MV-4-11 (cell line): ENCODE results near the gene EPHA3.
A peak's percentile ranks its signal among the peaks of the same experiment; 100 is the strongest.

Experiments
- DNase-seq: peaks from one replicate; lab custom pipeline; 2025; lab: John Stamatoyannopoulos, UW

The EPHA3 gene

GRCh38 chr3:89363171-89363570 is 255.8 kb downstream of the EPHA3 start:
- no peak for DNase-seq

DNA sequence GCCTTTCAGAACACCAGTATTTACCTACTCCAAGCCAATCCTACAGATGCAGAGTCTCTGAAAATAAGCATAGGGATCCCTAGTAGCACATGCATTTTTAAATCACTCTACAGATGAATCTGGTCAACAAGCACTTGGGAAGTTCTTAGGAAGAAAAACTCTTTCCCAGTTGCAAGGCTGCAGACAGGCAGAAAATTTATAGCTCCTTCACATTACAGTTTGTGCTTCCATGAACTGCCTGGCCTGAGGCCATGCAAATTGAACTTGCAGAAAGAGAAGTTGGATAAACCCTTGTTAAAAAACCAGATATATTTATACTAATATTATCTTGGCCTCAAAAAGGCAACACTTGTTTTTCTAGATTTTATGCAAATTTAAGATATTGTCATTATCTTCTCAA is 256.9 kb downstream of the EPHA3 start:
- no peak for DNase-seq

GRCh38 chr3:89367166-89367565 is 259.7 kb downstream of the EPHA3 start:
- no peak for DNase-seq

- DNase-seq, result no peak
Observed at GRCh38 chr3:89368846-89369245, 261.4 kb downstream of the EPHA3 start.

GRCh38 chr3:89372456-89372855 is 265.0 kb downstream of the EPHA3 start:
- DNase-seq, result no peak

- DNase-seq, result no peak
Observed at GRCh38 chr3:89373434-89373833, 266.0 kb downstream of the EPHA3 start.

- no peak for DNase-seq
Observed at GRCh38 chr3:89375451-89375850, 268.0 kb downstream of the EPHA3 start.

DNA sequence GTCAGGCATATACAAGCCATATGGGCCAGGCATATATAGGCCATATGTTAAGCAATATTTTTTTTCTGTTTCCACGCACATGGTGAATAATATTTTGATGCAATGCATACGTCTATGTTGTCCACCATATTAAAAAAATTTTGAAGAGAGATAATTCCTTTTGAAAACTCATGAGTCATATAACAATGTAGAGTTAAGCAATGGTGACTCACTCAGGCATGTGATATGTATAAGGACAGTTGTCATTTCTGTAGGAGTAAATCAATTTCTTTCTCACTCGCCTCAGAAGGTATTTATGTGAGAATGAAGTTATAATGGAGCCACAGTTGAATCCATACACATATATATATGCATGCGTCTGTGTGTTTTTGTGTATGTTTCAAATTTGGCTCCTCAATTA is 272.6 kb downstream of the EPHA3 start:
- peak; percentile 37 for DNase-seq

- DNase-seq, result no peak
Observed at GRCh38 chr3:89392991-89393390, 285.6 kb downstream of the EPHA3 start.

DNA sequence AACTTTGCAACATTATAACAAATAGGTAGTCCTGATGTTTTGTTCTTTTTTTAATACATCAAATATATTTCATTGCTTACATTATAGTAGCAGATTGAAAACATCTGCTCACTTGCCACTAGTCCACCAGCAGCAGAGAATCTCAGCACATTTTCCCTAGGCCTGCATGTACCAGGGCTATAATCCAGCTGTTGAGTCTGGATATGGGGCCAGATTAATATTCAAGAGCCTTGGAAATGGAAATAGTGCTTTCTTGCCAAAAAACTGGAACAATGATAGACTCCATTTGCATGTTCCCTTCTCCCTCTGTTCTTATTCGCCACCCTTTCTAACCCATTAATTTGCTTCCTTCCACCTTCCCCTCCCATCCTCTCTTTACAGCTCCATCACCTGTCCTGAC is 288.0 kb downstream of the EPHA3 start:
- no peak for DNase-seq

- DNase-seq, result no peak
Observed at GRCh38 chr3:89395996-89396395, 288.6 kb downstream of the EPHA3 start.

DNA sequence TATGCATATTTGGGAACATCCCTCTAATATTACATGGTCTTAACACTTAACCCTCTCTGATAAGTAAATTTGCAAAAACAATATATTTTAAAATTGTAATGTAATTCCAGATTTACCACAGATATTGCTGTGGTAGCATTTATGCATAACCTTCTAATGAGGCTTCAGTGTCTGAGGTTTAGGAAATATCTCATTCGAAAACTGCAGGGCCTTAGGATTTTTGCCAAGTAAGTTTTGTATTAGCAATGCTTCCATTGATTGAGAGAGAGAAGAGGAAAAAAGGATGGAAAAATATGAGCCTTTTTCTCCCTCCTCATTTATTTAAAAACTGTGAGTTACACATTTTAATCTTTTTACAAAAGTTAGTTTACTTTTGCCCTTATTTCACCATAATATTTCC is 294.6 kb downstream of the EPHA3 start:
- no peak for DNase-seq

- no peak for DNase-seq
Observed at GRCh38 chr3:89405176-89405575, 297.8 kb downstream of the EPHA3 start.

- DNase-seq, result no peak
Observed at GRCh38 chr3:89405593-89405992, 298.2 kb downstream of the EPHA3 start.

DNA sequence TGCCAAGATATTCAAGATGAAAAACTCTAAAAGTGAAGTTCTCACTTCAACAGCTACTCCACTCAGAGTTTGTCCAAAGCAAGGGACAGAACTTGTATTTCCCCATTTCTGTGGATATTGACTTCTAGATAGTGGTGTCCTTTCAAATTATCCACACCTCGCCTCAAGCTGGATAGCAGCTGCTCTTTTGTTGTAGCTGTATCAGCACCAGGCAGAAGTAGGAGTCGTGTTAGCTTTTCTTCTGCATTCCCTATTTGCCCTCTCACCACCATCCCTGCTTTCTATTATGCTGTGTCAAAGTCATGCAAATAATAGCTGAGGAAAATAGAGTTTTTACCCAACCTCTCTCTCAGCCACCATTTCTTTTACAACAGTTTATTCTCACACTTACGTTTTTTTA is 303.8 kb downstream of the EPHA3 start:
- no peak for DNase-seq

DNA sequence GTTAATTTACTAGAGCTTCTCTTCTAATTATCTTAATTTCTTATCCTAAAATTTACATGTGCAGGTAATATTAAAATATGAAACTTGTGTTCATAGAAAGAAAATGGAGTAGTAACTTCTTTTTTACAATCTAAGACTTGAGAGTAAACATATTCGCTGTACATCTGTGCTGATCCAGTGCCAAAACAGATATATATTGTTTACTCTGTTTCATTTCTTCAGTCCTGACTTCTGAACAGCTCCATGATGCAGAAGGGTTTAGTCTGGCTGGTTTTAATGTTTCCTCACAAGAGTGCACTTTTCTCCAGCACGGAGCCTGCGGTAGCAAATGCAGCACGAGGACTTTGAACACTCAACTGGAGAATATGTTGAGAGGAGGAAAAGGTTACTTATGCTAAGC is 306.8 kb downstream of the EPHA3 start:
- DNase-seq, result no peak

DNA sequence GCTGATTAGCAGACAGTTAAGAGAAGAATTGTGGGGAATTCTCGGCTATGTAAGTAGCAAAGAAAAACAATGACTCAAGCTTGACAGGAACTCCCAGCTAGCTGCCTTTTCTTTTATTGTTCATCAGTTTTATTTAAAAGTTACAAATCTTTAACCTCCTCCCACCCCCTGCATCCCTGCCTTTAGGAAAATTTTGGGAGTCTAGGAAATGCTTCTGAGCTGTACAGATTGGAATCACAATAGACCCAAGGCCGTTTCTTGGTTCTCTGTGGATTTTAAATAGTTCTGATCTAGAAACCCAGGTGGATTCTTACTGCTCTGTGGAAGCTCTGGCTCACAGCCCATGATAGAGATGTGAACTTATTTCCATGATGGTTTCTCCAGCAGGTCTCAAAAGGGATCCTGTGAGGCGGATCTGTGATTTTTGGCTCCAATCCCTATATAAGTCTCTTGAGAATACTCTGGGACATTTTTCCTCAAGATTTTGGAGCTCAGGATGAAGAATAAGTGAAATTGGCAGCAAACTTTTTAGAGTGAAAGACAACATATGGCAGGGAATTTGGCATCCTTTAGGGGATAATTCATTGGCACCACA is 312.3 kb downstream of the EPHA3 start:
- no peak for DNase-seq

DNA sequence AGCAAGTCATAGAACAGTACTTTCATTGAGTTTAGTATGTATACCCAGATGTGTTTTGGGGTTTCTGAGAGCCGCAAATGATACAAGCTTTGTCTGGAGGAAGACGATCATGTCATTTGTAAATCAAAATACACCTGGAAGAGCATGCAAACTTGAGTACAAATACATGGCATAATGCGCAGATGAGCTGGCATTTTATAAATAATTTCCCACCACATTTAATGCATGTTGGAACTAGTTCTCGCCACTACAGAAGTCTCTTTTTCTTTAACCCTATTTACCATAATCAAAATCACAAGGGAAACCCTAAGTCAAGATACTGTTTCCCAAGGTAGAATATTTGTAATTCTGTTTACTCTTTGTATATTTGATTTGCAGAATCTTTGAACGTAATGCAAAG is 318.6 kb downstream of the EPHA3 start:
- DNase-seq, result no peak

GRCh38 chr3:89434621-89435380 is 327.4 kb downstream of the EPHA3 start:
- no peak for DNase-seq

DNA sequence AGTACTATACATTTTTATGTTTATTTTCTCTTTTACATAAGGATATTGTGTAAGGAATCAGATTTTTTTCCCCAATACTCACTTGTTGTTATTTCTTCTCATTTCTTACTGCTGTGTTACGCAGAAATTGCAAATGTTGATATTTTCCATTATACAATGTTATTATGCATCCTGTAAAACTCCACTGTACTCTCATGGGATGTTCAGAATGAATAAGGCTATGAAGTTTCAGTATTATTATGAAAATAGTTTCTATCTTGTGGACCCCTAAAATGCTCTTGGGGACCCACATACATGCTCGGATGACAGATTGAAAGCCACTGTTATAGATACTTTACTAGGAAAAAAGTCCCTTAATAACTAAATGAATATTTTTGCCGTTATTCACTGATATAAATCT is 329.4 kb downstream of the EPHA3 start:
- DNase-seq, result no peak

DNA sequence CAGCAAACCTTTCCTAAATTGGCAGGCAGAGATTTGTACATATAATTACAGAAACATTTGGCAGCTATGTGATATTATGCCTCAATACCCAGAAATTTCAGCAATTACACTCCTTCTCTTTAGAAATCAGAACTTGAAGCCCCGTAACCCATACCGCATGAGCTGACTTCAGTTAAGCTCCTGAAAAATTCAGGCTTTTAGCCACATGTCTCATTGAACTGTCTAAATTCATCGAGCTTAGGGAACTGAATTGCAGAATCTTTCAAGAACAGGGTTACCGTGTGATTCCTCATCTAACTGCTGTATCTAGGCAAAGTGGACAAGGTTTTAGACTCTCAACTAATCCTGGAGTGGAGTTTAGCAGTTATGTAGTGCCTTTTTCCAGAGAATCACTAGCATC is 333.0 kb downstream of the EPHA3 start:
- no peak for DNase-seq

GRCh38 chr3:89441141-89441540 is 333.7 kb downstream of the EPHA3 start:
- no peak for DNase-seq

GRCh38 chr3:89446593-89446992 is 339.2 kb downstream of the EPHA3 start:
- no peak for DNase-seq

DNA sequence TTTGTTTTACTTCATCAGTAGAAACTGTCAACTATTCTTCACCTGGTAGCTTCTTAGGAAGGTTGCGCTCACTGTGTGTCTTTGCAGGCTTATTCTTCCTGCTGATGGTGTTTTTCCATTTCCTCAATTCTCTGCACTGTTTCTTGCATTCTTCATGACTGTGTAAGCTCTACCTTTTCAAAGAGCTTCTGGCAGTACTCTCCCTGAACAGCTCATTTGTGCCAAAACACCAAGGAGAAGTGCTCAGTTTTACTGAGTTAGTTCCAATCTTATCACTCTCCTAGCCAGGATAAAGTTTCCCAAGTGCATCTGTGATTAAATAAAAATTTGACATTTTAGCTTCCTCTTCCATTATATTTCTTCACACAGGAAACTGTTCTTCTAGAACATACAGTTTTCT is 339.8 kb downstream of the EPHA3 start:
- DNase-seq, result no peak
